ENCODE data around the gene BANK1.
A peak's percentile ranks its signal among the peaks of the same experiment; 100 is the strongest.

BANK1 gene

GRCh38 chr4:101792056-101792590 lies 1.6 kb downstream of the BANK1 start:
- H3K27ac ChIP-seq (ENCODE audit: low read depth, low read length, poor library complexity, severe bottlenecking): peak overlapping the region; percentile 16
- H3K4me3 ChIP-seq (ENCODE audit: low read depth, low read length, poor library complexity, severe bottlenecking): peak overlapping the region; percentile 65
- H3F3A ChIP-seq (ENCODE audit: insufficient read depth, low read length): no peaks in the 10 kb centered on the region
- TF ChIP-seq EZH2 (IDR thresholded peaks at IDR 0.05; ENCODE audit: borderline replicate concordance, low read length) (no peak), CTCF (IDR thresholded peaks at IDR 0.05; ENCODE audit: low read length) (no peak)
- peak overlapping the region; percentile 75; the same call in 1 of the 2 replicates for H3K9ac ChIP-seq (ENCODE audit: low read length)
- H2AFZ ChIP-seq (ENCODE audit: low read length): no peak overlapping the region
- no peaks in the 10 kb centered on the region for H3K79me2 ChIP-seq (ENCODE audit: insufficient read depth, low read length)
- no peaks in the 10 kb centered on the region; the same call in 1 of the 2 replicates for H3K36me3 ChIP-seq (ENCODE audit: insufficient read depth, low read length)
- H3K9me2 ChIP-seq (ENCODE audit: low read depth, low read length): no peaks in the 10 kb centered on the region
- H4K20me1 ChIP-seq (ENCODE audit: insufficient read depth, low read length): no peaks in the 10 kb centered on the region
- no peaks in the 10 kb centered on the region for H3K27me3 ChIP-seq (ENCODE audit: insufficient read depth, low read length)
- peak overlapping the region; percentile 94 for H3K4me2 ChIP-seq (ENCODE audit: low read length)
- H3K9me3 ChIP-seq (ENCODE audit: low read length): 0 out of 2 replicates have a peak, but pooled peaks cover 1% of the 10 kb centered on the region
- peaks cover 68% of the 10 kb centered on the region for H3K4me1 ChIP-seq (ENCODE audit: insufficient read depth, low read length, severe bottlenecking)

- no peak overlapping the region for H3K4me3 ChIP-seq (ENCODE audit: low read depth, low read length, poor library complexity, severe bottlenecking)
- no peaks in the 10 kb centered on the region for H3K9me2 ChIP-seq (ENCODE audit: low read depth, low read length)
- no peaks in the 10 kb centered on the region for H3K27me3 ChIP-seq (ENCODE audit: insufficient read depth, low read length)
- H3K79me2 ChIP-seq (ENCODE audit: insufficient read depth, low read length): no peaks in the 10 kb centered on the region
- TF ChIP-seq CTCF (IDR thresholded peaks at IDR 0.05; ENCODE audit: low read length) (no peak), EZH2 (IDR thresholded peaks at IDR 0.05; ENCODE audit: borderline replicate concordance, low read length) (no peak)
- H3K27ac ChIP-seq (ENCODE audit: low read depth, low read length, poor library complexity, severe bottlenecking): peak overlapping the region; percentile 7
- no peaks in the 10 kb centered on the region for H4K20me1 ChIP-seq (ENCODE audit: insufficient read depth, low read length)
- no peak overlapping the region for H2AFZ ChIP-seq (ENCODE audit: low read length)
- H3K4me2 ChIP-seq (ENCODE audit: low read length): peak overlapping the region; percentile 18; the same call in 1 of the 2 replicates
- no peak overlapping the region for H3K9ac ChIP-seq (ENCODE audit: low read length)
- H3K36me3 ChIP-seq (ENCODE audit: insufficient read depth, low read length): no peaks in the 10 kb centered on the region
- H3K9me3 ChIP-seq (ENCODE audit: low read length): 0 out of 2 replicates have a peak, but pooled peaks cover 3% of the 10 kb centered on the region
- H3K4me1 ChIP-seq (ENCODE audit: insufficient read depth, low read length, severe bottlenecking): peaks cover 68% of the 10 kb centered on the region
- no peaks in the 10 kb centered on the region for H3F3A ChIP-seq (ENCODE audit: insufficient read depth, low read length)
Observed at GRCh38 chr4:101793397-101793796, 2.9 kb downstream of the BANK1 start.

- H3K36me3 ChIP-seq (ENCODE audit: insufficient read depth, low read length): no peaks in the 10 kb centered on the region
- H3K4me1 ChIP-seq (ENCODE audit: insufficient read depth, low read length, severe bottlenecking): peaks cover 61% of the 10 kb centered on the region
- H3K9ac ChIP-seq (ENCODE audit: low read length): no peak overlapping the region
- no peaks in the 10 kb centered on the region for H4K20me1 ChIP-seq (ENCODE audit: insufficient read depth, low read length)
- H3K4me3 ChIP-seq (ENCODE audit: low read depth, low read length, poor library complexity, severe bottlenecking): no peak overlapping the region
- TF ChIP-seq EZH2 (IDR thresholded peaks at IDR 0.05; ENCODE audit: borderline replicate concordance, low read length) (no peak), CTCF (IDR thresholded peaks at IDR 0.05; ENCODE audit: low read length) (no peak)
- H3K4me2 ChIP-seq (ENCODE audit: low read length): no peak overlapping the region
- no peak overlapping the region for H2AFZ ChIP-seq (ENCODE audit: low read length)
- H3K27me3 ChIP-seq (ENCODE audit: insufficient read depth, low read length): no peaks in the 10 kb centered on the region
- H3K9me2 ChIP-seq (ENCODE audit: low read depth, low read length): no peaks in the 10 kb centered on the region
- H3F3A ChIP-seq (ENCODE audit: insufficient read depth, low read length): no peaks in the 10 kb centered on the region
- no peaks in the 10 kb centered on the region for H3K79me2 ChIP-seq (ENCODE audit: insufficient read depth, low read length)
- 0 out of 2 replicates have a peak, but pooled peaks cover 3% of the 10 kb centered on the region for H3K9me3 ChIP-seq (ENCODE audit: low read length)
- no peak overlapping the region for H3K27ac ChIP-seq (ENCODE audit: low read depth, low read length, poor library complexity, severe bottlenecking)
Observed at GRCh38 chr4:101794806-101795205, 4.3 kb downstream of the BANK1 start.

All from OCI-LY1 (cell line).